Thyroid gland (tissue), 4 donors: ENCODE results near the gene ZBTB7A.

ENCODE experiments used
- POLR2A ChIP-seq, 2 donors: fragments of 450-650 bp; IDR thresholded peaks; one replicate each; pipeline ENCODE4 v1.6.1; 2017; ENCODE audit warnings: antibody characterized with exemption in 2 of 2, mild to moderate bottlenecking in 2 of 2, moderate library complexity in 1 of 2
- TF ChIP-seq, protein P1 (sequence below), 6 experiments: fragments of 200-600 bp in 3 of 6; fragments of 450-650 bp in 3 of 6; sonication (generic) in 3 of 6; IDR thresholded peaks; one replicate each; pipeline ENCODE4 v1.5.1; 2016 to 2019; ENCODE audit warnings: antibody characterized with exemption in 6 of 6, mild to moderate bottlenecking in 2 of 6, inconsistent platforms in 1 of 6, moderate library complexity in 1 of 6

DNA sequence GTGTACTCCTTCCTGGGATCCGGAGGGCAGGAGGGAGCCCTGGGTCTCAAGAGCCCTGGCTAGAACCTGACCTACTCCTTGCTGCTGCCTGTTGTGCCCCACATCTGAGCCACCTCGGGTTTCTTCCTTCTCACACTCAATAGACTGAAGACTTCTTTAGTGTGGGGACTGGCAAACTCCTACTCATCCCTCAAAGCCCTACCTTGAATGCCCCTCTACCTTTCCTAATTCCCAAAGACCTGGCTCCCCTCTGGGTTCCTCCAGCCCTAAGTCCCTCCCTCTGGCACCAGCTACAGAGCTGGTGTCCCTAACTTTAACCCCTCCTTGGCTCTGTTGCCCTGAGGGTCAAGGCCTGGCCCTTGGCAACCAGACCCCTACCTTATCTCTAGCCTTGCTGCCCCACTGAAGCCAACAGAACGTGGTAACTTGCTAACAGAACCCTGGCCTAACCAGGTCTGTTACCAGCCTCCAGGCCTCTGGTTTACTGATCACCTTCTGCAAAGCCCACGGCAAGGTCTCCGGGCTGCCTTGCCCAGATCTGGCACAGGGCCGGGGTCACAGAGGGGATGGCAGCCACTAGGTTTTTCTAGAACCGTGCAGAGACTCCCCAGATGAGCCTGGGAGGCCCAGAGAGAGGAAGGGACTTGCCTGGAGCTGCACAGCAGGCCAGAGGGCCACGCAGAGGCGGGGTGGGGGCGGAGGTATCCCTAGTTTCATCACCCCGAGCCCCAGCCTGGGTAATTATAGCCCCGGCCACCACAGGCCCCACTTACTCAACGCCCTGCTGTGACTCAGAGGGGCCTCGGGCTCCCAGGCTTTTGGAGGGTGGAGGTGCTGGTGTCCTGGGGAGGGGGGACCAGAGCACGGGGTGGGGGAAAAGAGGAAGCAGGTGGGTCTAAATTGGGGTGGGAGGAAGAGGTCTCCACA lies 15.3 kb downstream of the ZBTB7A start:
- no peak for TF ChIP-seq POLR2A (IDR thresholded peaks at IDR 0.05)
- TF ChIP-seq, protein P1, sequence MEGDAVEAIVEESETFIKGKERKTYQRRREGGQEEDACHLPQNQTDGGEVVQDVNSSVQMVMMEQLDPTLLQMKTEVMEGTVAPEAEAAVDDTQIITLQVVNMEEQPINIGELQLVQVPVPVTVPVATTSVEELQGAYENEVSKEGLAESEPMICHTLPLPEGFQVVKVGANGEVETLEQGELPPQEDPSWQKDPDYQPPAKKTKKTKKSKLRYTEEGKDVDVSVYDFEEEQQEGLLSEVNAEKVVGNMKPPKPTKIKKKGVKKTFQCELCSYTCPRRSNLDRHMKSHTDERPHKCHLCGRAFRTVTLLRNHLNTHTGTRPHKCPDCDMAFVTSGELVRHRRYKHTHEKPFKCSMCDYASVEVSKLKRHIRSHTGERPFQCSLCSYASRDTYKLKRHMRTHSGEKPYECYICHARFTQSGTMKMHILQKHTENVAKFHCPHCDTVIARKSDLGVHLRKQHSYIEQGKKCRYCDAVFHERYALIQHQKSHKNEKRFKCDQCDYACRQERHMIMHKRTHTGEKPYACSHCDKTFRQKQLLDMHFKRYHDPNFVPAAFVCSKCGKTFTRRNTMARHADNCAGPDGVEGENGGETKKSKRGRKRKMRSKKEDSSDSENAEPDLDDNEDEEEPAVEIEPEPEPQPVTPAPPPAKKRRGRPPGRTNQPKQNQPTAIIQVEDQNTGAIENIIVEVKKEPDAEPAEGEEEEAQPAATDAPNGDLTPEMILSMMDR (IDR thresholded peaks at IDR 0.05), result no peak
